ENCODE results near the gene ZNF80.
A peak's percentile ranks its signal among the peaks of the same experiment; 100 is the strongest.
"Not testable (repeated sequence)": the region's sequence is repeated elsewhere in the genome, so short reads cannot be mapped to it uniquely, and the experiment has no call there.

ZNF80 gene

GRCh38 chr3:114252954-114253353 lies 15.6 kb upstream of the ZNF80 start:
- no peak for FAIRE-seq
- DNase-seq (ENCODE audit: insufficient read length, low spot score), result no peak
- TF ChIP-seq TAF1 (IDR thresholded peaks at IDR 0.05; ENCODE audit: low read depth, low read length) (no peak), POU2F2 (IDR thresholded peaks at IDR 0.05; ENCODE audit: low read depth, low read length) (no peak), PAX5 (IDR thresholded peaks at IDR 0.05; ENCODE audit: insufficient read depth, low read length, severe bottlenecking) (no peak), SPI1 (IDR thresholded peaks at IDR 0.05; ENCODE audit: low read depth, low read length) (no peak), POLR2A (IDR thresholded peaks at IDR 0.05; ENCODE audit: low read depth, low read length) (no peak), POLR2AphosphoS5 (IDR thresholded peaks at IDR 0.05; ENCODE audit: low read depth, low read length) (no peak)

- DNase-seq (ENCODE audit: insufficient read length, low spot score), result peak; percentile 32
- peak; percentile 48 for FAIRE-seq
- TF ChIP-seq SPI1 (IDR thresholded peaks at IDR 0.05; ENCODE audit: low read depth, low read length) (no peak), TAF1 (IDR thresholded peaks at IDR 0.05; ENCODE audit: low read depth, low read length) (no peak)
Observed at GRCh38 chr3:114242947-114243346, 5.6 kb upstream of the ZNF80 start.

DNA sequence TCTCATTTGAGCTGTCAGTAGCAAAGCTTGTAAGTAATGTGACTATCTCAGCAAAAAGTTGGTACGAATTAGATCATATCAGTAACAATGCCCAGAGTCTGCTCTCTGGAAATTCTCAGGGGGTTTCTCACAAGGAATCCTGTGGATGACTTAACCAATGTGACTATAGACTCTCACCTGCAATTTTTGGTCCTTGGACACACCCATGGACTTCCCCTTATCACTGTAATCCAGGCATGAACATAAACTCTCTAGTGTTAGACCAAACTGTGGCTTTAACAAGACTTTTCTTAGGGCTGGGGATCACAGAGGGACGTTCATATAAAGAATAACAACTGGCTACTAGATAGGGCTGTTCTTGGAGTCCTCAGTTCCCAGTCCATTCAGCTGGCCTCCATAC lies 3.9 kb upstream of the ZNF80 start:
- FAIRE-seq, result no peak

DNA sequence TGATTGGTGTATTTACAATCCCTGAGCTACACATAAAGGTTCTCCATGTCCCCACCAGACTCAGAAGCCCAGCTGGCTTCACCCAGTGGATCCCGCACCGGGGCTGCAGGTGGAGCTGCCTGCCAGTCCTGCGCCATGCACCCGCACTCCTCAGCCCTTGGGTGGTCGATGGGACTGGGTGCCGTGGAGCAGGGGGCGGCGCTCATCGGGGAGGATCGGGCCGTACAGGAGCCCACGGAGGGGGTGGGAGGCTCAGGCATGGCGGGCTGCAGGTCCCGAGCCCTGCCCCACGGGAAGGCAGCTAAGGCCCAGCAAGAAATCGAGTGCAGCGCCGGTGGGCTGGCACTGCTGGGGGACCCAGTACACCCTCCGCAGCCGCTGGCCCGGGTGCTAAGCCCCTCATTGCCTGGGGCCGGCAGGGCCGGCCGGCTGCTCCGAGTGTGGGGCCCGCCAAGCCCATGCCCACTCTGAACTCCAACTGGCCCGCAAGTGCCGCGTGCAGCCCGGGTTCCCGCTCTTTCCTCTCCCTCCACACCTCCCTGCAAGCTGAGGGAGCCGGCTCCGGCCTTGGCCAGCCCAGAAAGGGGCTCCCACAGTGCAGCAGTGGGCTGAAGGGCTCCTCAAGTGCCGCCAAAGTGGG lies 888 bp upstream of the ZNF80 start:
- DNase-seq (ENCODE audit: insufficient read length, low spot score); FAIRE-seq: not testable (repeated sequence)

More for the DNA sequence above, 3.9 kb upstream of the ZNF80 start:
- TF ChIP-seq POLR2A (IDR thresholded peaks at IDR 0.05; ENCODE audit: low read depth, low read length) (no peak), POLR2AphosphoS5 (IDR thresholded peaks at IDR 0.05; ENCODE audit: low read depth, low read length) (no peak), TAF1 (IDR thresholded peaks at IDR 0.05; ENCODE audit: low read depth, low read length) (no peak), POU2F2 (IDR thresholded peaks at IDR 0.05; ENCODE audit: low read depth, low read length) (no peak), SPI1 (IDR thresholded peaks at IDR 0.05; ENCODE audit: low read depth, low read length) (no peak), PAX5 (IDR thresholded peaks at IDR 0.05; ENCODE audit: insufficient read depth, low read length, severe bottlenecking) (no peak)
- no peak for DNase-seq (ENCODE audit: insufficient read length, low spot score)

- DNase-seq (ENCODE audit: insufficient read length, low spot score), result no peak
- FAIRE-seq, result no peak
- no peak for TF ChIP-seq POU2F2 (IDR thresholded peaks at IDR 0.05; ENCODE audit: low read depth, low read length)
Observed at GRCh38 chr3:114235431-114235830, 1.9 kb downstream of the ZNF80 start.

DNA sequence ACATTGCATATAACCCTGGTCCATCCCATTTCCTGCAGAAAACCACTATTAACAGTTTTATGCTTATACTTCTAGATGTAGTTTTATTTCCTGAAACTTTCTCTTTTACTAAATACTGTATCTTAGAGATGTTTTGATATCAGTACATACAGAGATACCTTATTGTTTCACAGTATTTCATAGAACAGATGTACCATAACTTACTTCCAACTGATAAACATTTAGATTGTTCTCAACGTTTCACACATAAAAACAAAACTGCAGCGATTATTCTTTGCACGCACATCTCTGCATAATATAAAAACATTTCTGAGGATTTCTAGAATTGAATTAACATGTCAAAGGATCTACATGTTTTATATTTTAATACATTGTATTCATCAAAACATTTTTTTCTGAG lies 2.6 kb downstream of the ZNF80 start:
- no peak for FAIRE-seq
- DNase-seq (ENCODE audit: insufficient read length, low spot score), result no peak
- TF ChIP-seq POLR2AphosphoS5 (IDR thresholded peaks at IDR 0.05; ENCODE audit: low read depth, low read length), result no peak
- no peak for TF ChIP-seq POLR2A (IDR thresholded peaks at IDR 0.05; ENCODE audit: low read depth, low read length)
- no peak for TF ChIP-seq POU2F2 (IDR thresholded peaks at IDR 0.05; ENCODE audit: low read depth, low read length)
- no peak for TF ChIP-seq SPI1 (IDR thresholded peaks at IDR 0.05; ENCODE audit: low read depth, low read length)
- TF ChIP-seq TAF1 (IDR thresholded peaks at IDR 0.05; ENCODE audit: low read depth, low read length), result no peak
- no peak for TF ChIP-seq PAX5 (IDR thresholded peaks at IDR 0.05; ENCODE audit: insufficient read depth, low read length, severe bottlenecking)

GRCh38 chr3:114231616-114232015 lies 5.8 kb downstream of the ZNF80 start:
- no peak for DNase-seq (ENCODE audit: insufficient read length, low spot score)
- no peak for TF ChIP-seq POU2F2 (IDR thresholded peaks at IDR 0.05; ENCODE audit: low read depth, low read length)
- no peak for TF ChIP-seq POLR2AphosphoS5 (IDR thresholded peaks at IDR 0.05; ENCODE audit: low read depth, low read length)
- TF ChIP-seq POLR2A (IDR thresholded peaks at IDR 0.05; ENCODE audit: low read depth, low read length), result no peak
- no peak for TF ChIP-seq TAF1 (IDR thresholded peaks at IDR 0.05; ENCODE audit: low read depth, low read length)
- TF ChIP-seq SPI1 (IDR thresholded peaks at IDR 0.05; ENCODE audit: low read depth, low read length), result no peak
- no peak for TF ChIP-seq PAX5 (IDR thresholded peaks at IDR 0.05; ENCODE audit: insufficient read depth, low read length, severe bottlenecking)

DNA sequence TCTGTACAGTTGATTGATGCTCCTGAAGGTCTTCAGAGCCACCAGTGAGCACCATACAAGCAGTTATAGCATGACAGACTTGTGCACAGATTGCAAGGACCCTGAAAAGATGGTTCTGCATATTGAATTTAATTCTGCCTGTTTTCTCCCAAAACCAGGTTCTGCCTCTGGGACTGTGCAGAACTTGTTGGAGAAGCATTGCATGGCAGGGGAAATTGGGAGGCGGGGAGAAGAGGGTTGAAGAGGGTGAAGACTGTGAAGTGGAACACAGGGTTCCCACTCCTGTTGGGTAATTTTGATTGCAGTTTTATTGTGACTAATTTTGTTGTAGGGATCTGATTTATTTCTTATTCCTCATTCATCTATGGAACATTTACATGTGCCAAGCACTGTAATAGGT lies 10.3 kb downstream of the ZNF80 start:
- TF ChIP-seq POLR2A (IDR thresholded peaks at IDR 0.05; ENCODE audit: low read depth, low read length) (no peak), POLR2AphosphoS5 (IDR thresholded peaks at IDR 0.05; ENCODE audit: low read depth, low read length) (no peak), TAF1 (IDR thresholded peaks at IDR 0.05; ENCODE audit: low read depth, low read length) (no peak), POU2F2 (IDR thresholded peaks at IDR 0.05; ENCODE audit: low read depth, low read length) (no peak), PAX5 (IDR thresholded peaks at IDR 0.05; ENCODE audit: insufficient read depth, low read length, severe bottlenecking) (no peak), SPI1 (IDR thresholded peaks at IDR 0.05; ENCODE audit: low read depth, low read length) (no peak)
- no peak for FAIRE-seq
- no peak for DNase-seq (ENCODE audit: insufficient read length, low spot score)

More at GRCh38 chr3:114231616-114232015, 5.8 kb downstream of the ZNF80 start:
- FAIRE-seq, result no peak

DNA sequence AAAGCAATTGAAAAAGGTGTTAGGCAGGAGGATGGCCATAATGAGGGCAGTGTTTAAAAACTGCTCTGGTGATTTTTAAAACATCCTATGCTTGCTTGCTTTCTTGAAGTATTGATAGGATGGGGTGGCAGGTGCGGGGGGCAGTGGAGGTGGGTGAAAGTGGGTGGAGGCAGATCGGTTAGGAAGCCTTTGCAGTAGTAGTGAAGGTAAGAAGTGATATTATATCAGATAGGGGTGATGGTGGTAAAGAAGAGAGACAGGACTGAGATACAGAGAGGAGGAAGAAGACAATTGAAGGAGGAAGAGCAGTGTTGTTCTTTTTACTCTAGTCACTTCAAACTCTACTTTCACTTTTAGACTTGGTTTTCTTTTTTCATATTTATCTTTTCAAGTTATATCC lies 11.1 kb downstream of the ZNF80 start:
- TF ChIP-seq POU2F2 (IDR thresholded peaks at IDR 0.05; ENCODE audit: low read depth, low read length) (no peak), TAF1 (IDR thresholded peaks at IDR 0.05; ENCODE audit: low read depth, low read length) (no peak), POLR2A (IDR thresholded peaks at IDR 0.05; ENCODE audit: low read depth, low read length) (no peak), PAX5 (IDR thresholded peaks at IDR 0.05; ENCODE audit: insufficient read depth, low read length, severe bottlenecking) (no peak), POLR2AphosphoS5 (IDR thresholded peaks at IDR 0.05; ENCODE audit: low read depth, low read length) (no peak), SPI1 (IDR thresholded peaks at IDR 0.05; ENCODE audit: low read depth, low read length) (no peak)
- DNase-seq (ENCODE audit: insufficient read length, low spot score) (no peak), FAIRE-seq (no peak)

- DNase-seq (ENCODE audit: insufficient read length, low spot score) (no peak), FAIRE-seq (peak; percentile 16)
- no peak for TF ChIP-seq PAX5 (IDR thresholded peaks at IDR 0.05; ENCODE audit: insufficient read depth, low read length, severe bottlenecking)
- peak; percentile 71 for TF ChIP-seq SPI1 (IDR thresholded peaks at IDR 0.05; ENCODE audit: low read depth, low read length)
Observed at GRCh38 chr3:114223143-114223542, 14.2 kb downstream of the ZNF80 start.

- TF ChIP-seq POLR2AphosphoS5 (IDR thresholded peaks at IDR 0.05; ENCODE audit: low read depth, low read length) (no peak), POLR2A (IDR thresholded peaks at IDR 0.05; ENCODE audit: low read depth, low read length) (no peak), TAF1 (IDR thresholded peaks at IDR 0.05; ENCODE audit: low read depth, low read length) (no peak), PAX5 (IDR thresholded peaks at IDR 0.05; ENCODE audit: insufficient read depth, low read length, severe bottlenecking) (no peak), POU2F2 (IDR thresholded peaks at IDR 0.05; ENCODE audit: low read depth, low read length) (no peak), SPI1 (IDR thresholded peaks at IDR 0.05; ENCODE audit: low read depth, low read length) (no peak)
- DNase-seq (ENCODE audit: insufficient read length, low spot score) (no peak), FAIRE-seq (no peak)
Observed at GRCh38 chr3:114221881-114222264, 15.5 kb downstream of the ZNF80 start.

Data from GM12891 (cell line).